Smooth muscle cell of trachea (primary cell): ENCODE measurements around the gene AHCTF1. TPM values are rescaled to one million over a fixed set of nuclear protein-coding genes. Genes with fewer than 3 reads are reported as not detected.

Experiments
- total RNA-seq: library from RNA; depleted of rRNA; stranded (reverse); fragments of >200 nt; gene quantifications from 2 replicates; pipeline ENCODE4 v1.2.1, GENCODE V29; 2014

AHCTF1 gene
- 22.7 and 23.1 TPM in 2 replicates for total RNA-seq

GRCh38 chr1:246931549-246932365 lies at the start of gene AHCTF1:
Gene AHCTF1, minus strand, starts transcription at chr1:246931948. Its CDS starts 13,578 bp downstream, at chr1:246918370.

Other genes starting within 250 kb of the AHCTF1 start
- 51.4 and 61.4 TPM in 2 replicates for gene SCCPDH, start 207.5 kb downstream of the AHCTF1 start, total RNA-seq
- 1.7 and 2.0 TPM in 2 replicates for gene ZNF695, start 76.1 kb upstream of the AHCTF1 start, total RNA-seq
- 1.8 and 3.1 TPM in 2 replicates for gene ZNF670, start 146.9 kb upstream of the AHCTF1 start, total RNA-seq
- gene ZNF669, start 172.4 kb upstream of the AHCTF1 start, total RNA-seq = 8.3 and 10.5 TPM in 2 replicates
- 29.5 and 37.7 TPM in 2 replicates for gene ZNF124, start 240.1 kb upstream of the AHCTF1 start, total RNA-seq